Right atrium auricular region (tissue), 2 donors: Measurements from ENCODE around the gene SCD. TPM values are rescaled to one million over a fixed set of nuclear protein-coding genes. Genes with fewer than 3 reads are reported as not detected.
A peak's percentile ranks its signal among the peaks of the same experiment; 100 is the strongest.

ENCODE experiments used
- DNase-seq: peaks from one replicate; pipeline ENCODE4 v3.0.0-alpha.2; 2019; ENCODE audit warnings: low spot score
- H3K27ac ChIP-seq, 2 donors: fragments of 200-600 bp; sonication (generic); 1 replicate in 1 of 2; 2 replicates in 1 of 2; pipeline ENCODE4 v1.5.1; 2016 to 2019
- H3K27me3 ChIP-seq, 2 donors: fragments of 200-600 bp; sonication (generic); one replicate each; pipeline versions ENCODE4 v1.5.1 to v1.6.0; 2017 to 2019
- H3K36me3 ChIP-seq: fragments of 200-600 bp; sonication (generic); one replicate; pipeline ENCODE4 v1.5.1; 2016
- H3K4me1 ChIP-seq, 2 donors: fragments of 200-600 bp; sonication (generic); one replicate each; pipeline versions ENCODE4 v1.5.1 to v1.6.0; 2017 to 2019
- H3K4me3 ChIP-seq, 2 donors: fragments of 200-600 bp; sonication (generic); 1 replicate in 1 of 2; 2 replicates in 1 of 2; pipeline ENCODE4 v1.5.1; 2017 to 2019; ENCODE audit warnings: mild to moderate bottlenecking in 1 of 2, moderate library complexity in 1 of 2
- H3K9me3 ChIP-seq, 2 donors: fragments of 200-600 bp; sonication (generic); one replicate each; pipeline ENCODE4 v1.5.1; 2019
- total RNA-seq, 2 donors: library from RNA; depleted of rRNA; stranded (reverse); fragments of >200 nt; gene quantifications; one replicate each; pipeline ENCODE4 v1.1.0, GENCODE V29; 2016
- TF ChIP-seq, protein P1 (sequence below), 2 donors: fragments of 200-600 bp; sonication (generic); IDR thresholded peaks; one replicate each; pipeline ENCODE4 v1.5.1; 2019; ENCODE audit warnings: antibody characterized with exemption in 2 of 2

SCD gene
- total RNA-seq, 2 donors from 2014 or later = 7.9 to 25.4 TPM

DNA sequence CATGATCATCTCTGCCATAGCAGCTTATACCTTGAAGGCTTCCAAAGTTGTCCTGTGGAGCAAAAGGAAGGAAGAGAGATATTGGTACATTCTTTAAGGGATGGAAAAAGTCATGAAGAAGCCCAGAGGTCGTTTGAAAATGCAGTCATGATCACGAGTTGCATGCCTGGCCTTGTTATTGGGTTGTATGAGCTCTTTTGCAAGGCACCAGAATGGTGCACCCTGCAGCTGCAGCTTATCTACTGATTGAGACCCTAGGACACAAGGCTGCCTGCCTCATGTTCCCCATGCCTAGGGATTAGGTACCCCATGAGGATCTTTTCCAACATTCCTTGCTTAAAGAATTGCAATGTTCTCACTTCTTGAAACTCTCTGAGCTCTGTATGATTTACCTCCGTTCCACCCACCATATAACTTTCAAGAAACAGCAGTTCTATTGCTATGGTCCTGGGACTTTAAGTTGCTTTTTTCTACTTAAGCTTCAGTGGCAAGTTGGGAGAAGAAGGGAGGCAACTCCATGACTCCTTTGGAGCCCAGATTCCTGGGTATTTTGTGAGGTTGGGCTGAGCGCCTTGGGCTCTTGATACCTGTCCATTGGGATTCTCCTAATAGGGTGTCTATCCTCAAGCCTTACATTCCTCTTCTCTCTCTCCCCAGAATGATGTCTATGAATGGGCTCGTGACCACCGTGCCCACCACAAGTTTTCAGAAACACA, 6.9 kb downstream of the SCD start:
- TF ChIP-seq, protein P1, sequence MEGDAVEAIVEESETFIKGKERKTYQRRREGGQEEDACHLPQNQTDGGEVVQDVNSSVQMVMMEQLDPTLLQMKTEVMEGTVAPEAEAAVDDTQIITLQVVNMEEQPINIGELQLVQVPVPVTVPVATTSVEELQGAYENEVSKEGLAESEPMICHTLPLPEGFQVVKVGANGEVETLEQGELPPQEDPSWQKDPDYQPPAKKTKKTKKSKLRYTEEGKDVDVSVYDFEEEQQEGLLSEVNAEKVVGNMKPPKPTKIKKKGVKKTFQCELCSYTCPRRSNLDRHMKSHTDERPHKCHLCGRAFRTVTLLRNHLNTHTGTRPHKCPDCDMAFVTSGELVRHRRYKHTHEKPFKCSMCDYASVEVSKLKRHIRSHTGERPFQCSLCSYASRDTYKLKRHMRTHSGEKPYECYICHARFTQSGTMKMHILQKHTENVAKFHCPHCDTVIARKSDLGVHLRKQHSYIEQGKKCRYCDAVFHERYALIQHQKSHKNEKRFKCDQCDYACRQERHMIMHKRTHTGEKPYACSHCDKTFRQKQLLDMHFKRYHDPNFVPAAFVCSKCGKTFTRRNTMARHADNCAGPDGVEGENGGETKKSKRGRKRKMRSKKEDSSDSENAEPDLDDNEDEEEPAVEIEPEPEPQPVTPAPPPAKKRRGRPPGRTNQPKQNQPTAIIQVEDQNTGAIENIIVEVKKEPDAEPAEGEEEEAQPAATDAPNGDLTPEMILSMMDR (IDR thresholded peaks at IDR 0.05) = no peak
- H3K27ac ChIP-seq = no peak overlapping the region
- no peaks in the 10 kb centered on the region for H3K27me3 ChIP-seq
- no peak for DNase-seq
- H3K9me3 ChIP-seq = no peaks in the 10 kb centered on the region
- H3K36me3 ChIP-seq = no peaks in the 10 kb centered on the region
- no peak overlapping the region for H3K4me3 ChIP-seq
- H3K4me1 ChIP-seq = peaks cover 0 to 22% of the 10 kb centered on the region in 2 donors

DNA sequence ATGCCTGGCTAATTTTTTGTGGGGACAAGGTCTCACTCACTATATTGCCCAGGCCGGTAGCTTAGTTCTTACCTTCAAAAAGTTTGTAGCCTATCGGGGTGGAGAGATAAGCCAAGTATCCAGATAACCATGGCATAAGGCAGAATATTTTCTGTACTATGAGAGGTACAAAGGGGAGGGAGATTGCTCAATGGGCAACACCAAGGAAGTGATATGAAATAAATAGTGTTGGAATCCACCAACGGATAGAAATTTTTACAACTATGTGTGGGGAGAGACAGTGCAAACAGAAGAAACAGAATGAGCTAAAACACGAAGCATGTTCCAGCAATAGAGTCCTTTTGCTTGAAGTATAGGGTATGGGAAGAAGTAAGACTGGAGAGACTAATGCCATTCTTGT, 8.1 kb downstream of the SCD start:
- Histone ChIP-seq H3K27ac (no peak overlapping the region), H3K36me3 (no peaks in the 10 kb centered on the region), H3K27me3 (no peaks in the 10 kb centered on the region), H3K4me1 (peaks cover 0 to 33% of the 10 kb centered on the region in 2 donors), H3K4me3 (no peak overlapping the region), H3K9me3 (no peaks in the 10 kb centered on the region)
- DNase-seq = no peak
- TF ChIP-seq, protein P1 (IDR thresholded peaks at IDR 0.05) = no peak

DNA sequence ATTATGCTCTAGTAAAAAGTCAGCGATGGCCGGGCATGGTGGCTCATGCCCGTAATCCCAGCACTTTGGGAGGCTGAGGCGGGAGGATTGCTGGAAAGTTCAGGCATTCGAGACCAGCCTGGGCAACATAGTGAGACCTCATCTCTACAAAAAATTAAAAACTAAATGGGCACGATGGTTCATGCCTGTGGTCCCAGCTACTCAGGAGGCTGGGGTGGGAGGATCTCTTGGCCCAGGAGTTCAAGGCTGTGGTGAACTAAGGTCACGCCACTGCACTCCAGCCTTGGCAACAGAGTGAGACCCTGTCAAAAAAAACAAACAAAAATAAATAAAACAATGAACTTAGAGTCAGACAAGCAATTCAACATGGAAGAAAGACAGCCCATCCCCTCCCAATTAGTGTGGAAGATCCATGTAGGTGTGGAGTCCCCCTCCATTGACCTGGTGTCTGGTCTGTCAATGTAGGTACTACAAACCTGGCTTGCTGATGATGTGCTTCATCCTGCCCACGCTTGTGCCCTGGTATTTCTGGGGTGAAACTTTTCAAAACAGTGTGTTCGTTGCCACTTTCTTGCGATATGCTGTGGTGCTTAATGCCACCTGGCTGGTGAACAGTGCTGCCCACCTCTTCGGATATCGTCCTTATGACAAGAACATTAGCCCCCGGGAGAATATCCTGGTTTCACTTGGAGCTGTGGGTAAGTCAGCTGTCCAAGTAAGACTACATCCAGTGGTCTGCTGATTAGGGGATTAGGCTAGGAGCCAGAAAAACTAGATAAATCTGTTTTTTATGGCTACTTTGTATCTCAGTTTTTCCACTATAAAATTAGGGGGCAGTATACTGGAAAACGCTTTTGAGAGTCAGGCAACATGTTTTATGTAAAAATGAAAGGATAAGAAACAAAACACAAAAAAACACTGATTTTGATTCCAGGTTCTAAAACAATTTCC, 9.3 kb downstream of the SCD start:
- TF ChIP-seq, protein P1 (IDR thresholded peaks at IDR 0.05) = no peak
- no peaks in the 10 kb centered on the region for H3K36me3 ChIP-seq

DNA sequence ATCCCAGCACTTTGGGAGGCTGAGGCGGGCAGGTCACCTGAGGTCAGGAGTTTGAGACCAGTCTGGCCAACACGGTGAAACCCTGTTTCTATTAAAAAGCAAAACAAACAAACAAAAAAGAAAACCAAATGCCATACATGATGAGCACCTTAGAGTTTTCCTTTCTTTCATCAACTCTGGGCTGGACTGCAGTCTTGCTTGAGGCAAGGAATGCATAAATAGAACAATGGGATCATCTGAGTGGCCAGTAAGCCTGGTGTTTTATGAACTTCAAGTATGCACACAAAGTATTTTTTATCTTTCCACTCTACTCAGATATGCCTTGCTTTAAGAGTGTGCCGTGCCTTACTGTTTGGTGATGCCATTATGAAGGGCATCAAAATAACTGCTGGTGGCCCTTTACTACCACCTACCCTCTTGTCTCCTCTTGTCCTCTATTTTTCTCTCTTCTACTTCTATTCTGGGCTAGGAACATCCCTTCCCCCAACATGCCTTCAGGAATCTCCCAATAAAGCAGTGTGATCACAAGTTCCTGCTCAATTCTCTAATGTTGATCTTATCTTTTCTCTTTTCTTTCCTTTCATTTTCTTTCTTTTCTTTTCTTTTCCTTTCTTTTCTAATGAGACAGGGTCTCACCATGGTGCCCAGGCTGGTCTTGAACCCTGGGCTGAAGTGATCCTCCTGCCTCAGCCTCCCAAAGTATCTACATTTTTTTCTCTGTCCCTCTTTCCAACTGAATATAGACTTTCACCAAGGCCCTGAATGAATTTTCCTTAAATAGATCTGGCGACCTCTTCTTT, 10.2 kb downstream of the SCD start:
- TF ChIP-seq, protein P1 (IDR thresholded peaks at IDR 0.05) = no peak
- H3K27me3 ChIP-seq = no peaks in the 10 kb centered on the region
- no peaks in the 10 kb centered on the region for H3K36me3 ChIP-seq
- no peak for DNase-seq
- H3K4me3 ChIP-seq = no peak overlapping the region
- H3K27ac ChIP-seq = no peak overlapping the region
- peaks cover 0 to 26% of the 10 kb centered on the region in 2 donors for H3K4me1 ChIP-seq
- no peaks in the 10 kb centered on the region for H3K9me3 ChIP-seq

More for the DNA sequence above, 9.3 kb downstream of the SCD start:
- no peak overlapping the region for H3K4me3 ChIP-seq
- H3K27me3 ChIP-seq = no peaks in the 10 kb centered on the region
- no peaks in the 10 kb centered on the region for H3K9me3 ChIP-seq
- peaks cover 0 to 29% of the 10 kb centered on the region in 2 donors for H3K4me1 ChIP-seq
- H3K27ac ChIP-seq = no peak overlapping the region
- no peak for DNase-seq

DNA sequence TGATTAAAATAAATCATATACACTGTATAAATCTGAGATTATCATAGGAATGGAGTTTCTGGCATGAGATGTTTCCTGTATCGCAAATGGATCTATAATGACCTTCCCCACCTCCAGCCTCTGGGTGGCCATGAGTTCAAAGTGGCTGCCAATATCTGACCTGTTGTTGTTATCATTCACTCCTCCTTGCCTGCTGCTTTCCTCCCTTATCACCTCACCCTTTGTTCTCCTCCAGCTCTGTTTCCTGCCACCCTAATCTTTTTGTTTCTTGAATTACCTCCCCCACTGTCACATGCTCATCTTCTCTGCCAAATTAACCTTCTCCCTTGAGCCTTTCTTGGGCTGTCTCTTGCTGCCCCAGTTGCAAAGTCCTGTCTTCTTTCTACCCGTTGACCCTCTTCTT, 12.0 kb downstream of the SCD start:
- TF ChIP-seq, protein P1 (IDR thresholded peaks at IDR 0.05) = no peak
- no peak overlapping the region for H3K4me3 ChIP-seq
- no peaks in the 10 kb centered on the region for H3K36me3 ChIP-seq
- H3K27me3 ChIP-seq = no peaks in the 10 kb centered on the region
- peaks cover 0 to 35% of the 10 kb centered on the region in 2 donors for H3K4me1 ChIP-seq
- H3K27ac ChIP-seq = peak overlapping the region; percentile 20 to 37
- H3K9me3 ChIP-seq = no peaks in the 10 kb centered on the region
- DNase-seq = no peak
